HG03521 (cell line): ENCODE data around the gene GOLGA6L2.
"Not testable (repeated sequence)": the region's sequence is repeated elsewhere in the genome, so short reads cannot be mapped to it uniquely, and the experiment has no call there.

ENCODE experiments used
- ATAC-seq: cut with Tn5 transposase; IDR thresholded peaks from one replicate; pipeline ENCODE4 v1.9.1; 2021; ENCODE audit warnings: mild to moderate bottlenecking, moderate library complexity; ENCODE audit not compliant: unreplicated experiment

GOLGA6L2 gene

DNA sequence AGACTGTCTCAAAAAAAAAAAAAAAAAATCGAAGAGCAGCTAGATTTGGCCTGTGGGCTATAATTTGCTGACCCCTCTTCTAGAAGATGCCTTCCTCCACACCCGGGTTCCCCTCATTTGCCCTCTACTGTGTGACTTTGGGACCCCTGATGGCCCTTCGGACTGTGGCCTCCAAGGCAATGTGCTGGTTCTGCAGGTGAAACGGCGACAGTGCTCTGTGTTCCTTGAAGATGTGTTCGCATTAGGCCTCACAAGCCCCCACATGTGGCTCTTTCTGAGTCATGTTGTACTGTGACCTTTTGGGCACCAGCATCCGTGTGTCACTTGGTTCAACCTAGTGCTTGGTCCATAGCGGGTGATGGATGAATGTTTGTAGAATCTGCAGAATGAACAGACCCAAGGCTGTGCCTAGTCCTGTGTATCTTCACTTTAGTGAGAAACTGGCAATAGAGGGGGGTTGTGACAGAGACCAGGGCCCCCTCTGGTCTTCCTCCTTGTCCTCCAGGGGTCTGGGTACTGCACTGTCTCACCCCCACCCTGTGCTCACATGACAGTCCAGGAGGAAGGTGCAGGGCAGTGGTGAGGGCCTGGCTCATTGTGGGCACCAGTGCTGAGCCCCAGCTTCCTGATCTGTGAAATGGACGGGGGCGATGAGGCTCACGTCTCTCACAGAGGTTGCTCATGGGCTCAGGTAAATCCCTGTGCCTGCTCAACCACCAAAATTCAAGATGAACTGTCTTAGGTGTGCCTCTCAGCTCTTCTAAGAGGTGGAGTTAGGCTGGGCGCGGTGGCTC lies 22.7 kb downstream of the GOLGA6L2 start:
- ATAC-seq: no peak

GRCh38 chr15:23422946-23423708 lies 23.9 kb downstream of the GOLGA6L2 start:
- ATAC-seq: no peak

- ATAC-seq: no peak
Measured at GRCh38 chr15:23422099-23422945, 24.7 kb downstream of the GOLGA6L2 start.

GRCh38 chr15:23420806-23421575 lies 26.1 kb downstream of the GOLGA6L2 start:
- ATAC-seq: no peak

GRCh38 chr15:23416349-23417276 lies 30.4 kb downstream of the GOLGA6L2 start:
- ATAC-seq: peak; percentile 56

DNA sequence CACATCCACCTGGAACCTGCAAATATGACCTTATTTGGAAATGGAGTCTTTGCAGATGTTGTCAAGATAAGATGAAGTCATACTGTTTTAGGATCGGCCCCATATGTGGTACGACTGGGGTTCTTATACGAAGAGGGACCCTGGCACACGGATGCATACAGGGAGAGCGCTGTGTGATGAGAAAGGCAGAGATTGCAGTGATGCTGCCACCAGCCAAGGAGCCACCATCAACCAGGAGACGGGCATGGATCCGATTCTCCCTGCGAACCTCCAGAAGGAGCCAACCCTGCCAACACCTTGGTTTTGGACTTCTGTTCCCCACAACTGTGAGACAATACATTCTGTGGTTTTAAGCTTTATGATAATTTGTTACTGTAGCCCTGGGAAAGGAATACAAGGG lies 31.2 kb downstream of the GOLGA6L2 start:
- not testable (repeated sequence) for ATAC-seq

- no peak for ATAC-seq
Measured at GRCh38 chr15:23415321-23415865, 31.6 kb downstream of the GOLGA6L2 start.

DNA sequence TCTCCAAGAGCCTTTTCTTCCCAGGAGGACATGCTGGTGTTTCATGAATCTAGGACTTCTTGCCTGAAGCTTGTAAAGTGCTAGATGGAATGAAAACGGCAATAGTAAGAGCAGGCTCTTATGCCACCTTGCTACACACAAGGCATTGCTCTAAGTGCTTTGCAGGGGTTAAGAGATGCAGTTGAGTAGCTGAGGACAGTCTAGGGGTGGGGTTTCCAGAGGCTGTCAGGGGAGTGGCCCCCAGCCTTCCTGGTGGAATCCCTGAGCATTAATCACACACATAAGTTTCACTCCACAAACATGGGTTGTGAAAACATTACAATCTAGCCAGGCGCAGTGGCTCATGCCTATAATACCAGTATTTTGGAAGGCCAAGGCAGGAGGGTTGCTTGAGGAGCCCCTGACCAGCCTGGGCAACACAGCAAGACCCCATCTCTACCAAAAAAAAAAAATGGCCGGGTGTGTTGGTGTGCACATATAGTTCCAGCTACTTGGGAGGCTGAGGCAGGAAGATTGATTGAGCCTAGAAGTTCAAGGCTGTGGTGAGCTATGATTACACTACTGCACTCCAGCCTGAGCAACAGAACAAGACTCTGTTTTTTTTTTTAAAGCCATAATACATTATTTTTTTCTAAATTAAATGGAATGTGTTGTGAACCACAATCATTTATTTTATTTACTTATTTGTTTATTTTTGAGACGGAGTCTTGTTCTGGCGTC lies 34.0 kb downstream of the GOLGA6L2 start:
- ATAC-seq: not testable (repeated sequence)

- no peak for ATAC-seq
Measured at GRCh38 chr15:23411841-23412240, 35.2 kb downstream of the GOLGA6L2 start.

GRCh38 chr15:23403550-23403949 lies 43.5 kb downstream of the GOLGA6L2 start:
- no peak for ATAC-seq

GRCh38 chr15:23402544-23402943 lies 44.5 kb downstream of the GOLGA6L2 start:
- ATAC-seq: no peak

GRCh38 chr15:23402140-23402539 lies 44.9 kb downstream of the GOLGA6L2 start:
- ATAC-seq: no peak

- ATAC-seq: no peak
Measured at GRCh38 chr15:23401627-23402026, 45.4 kb downstream of the GOLGA6L2 start.

GRCh38 chr15:23399207-23399606 lies 47.8 kb downstream of the GOLGA6L2 start:
- not testable (repeated sequence) for ATAC-seq

GRCh38 chr15:23398357-23398756 lies 48.7 kb downstream of the GOLGA6L2 start:
- not testable (repeated sequence) for ATAC-seq

GRCh38 chr15:23397779-23398178 lies 49.3 kb downstream of the GOLGA6L2 start:
- no peak for ATAC-seq

GRCh38 chr15:23395832-23396231 lies 51.2 kb downstream of the GOLGA6L2 start:
- no peak for ATAC-seq

DNA sequence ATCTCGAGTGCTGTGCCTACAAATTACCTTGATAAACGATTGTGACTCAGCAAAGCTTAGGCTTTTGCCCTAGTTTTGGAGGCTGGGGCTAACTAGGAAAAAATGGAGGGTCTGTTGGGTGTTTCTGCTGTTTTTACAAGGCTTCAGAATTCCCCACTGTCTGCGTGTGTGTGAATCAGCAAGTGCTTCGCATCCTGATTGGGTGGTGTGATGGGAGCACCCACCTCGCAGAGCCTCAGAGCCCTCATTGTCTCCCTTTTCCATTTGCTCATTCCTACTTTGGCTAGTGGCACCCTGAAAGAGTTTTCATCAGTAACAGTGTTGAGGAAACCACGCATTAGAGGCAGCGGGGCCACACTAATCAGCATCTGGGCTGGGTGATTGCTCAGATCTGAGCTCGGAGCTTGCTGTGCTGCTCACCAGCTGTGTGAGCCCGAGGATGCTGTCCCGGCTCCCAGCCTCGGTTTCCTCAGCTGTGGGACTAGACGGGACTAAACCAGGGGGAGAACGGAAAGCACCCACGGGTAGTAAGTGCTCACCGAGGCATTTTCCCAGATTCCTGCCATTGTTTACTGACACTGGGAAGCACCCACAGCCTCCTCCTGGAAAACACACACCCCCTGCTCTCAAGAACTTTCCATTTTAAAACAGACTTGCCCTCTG lies 51.9 kb downstream of the GOLGA6L2 start:
- no peak for ATAC-seq
